Thyroid gland (tissue), 4 donors: ENCODE data around the gene TSKU. TPM values are rescaled to one million over a fixed set of nuclear protein-coding genes. Genes with fewer than 3 reads are reported as not detected.
A peak's percentile ranks its signal among the peaks of the same experiment; 100 is the strongest.

Source experiments
- DNase-seq, 2 donors: peaks; one replicate each; pipeline ENCODE4 v3.0.0-alpha.2; 2019
- H3K27ac ChIP-seq, 3 donors: fragments of 200-600 bp; sonication (generic); 1 replicate in 2 of 3; 2 replicates in 1 of 3; pipeline ENCODE4 v1.5.1; 2016 to 2019; ENCODE audit warnings: mild to moderate bottlenecking in 1 of 3, moderate library complexity in 1 of 3
- H3K27me3 ChIP-seq: fragments of 200-600 bp; sonication (generic); one replicate; pipeline ENCODE4 v1.5.1; 2019
- H3K36me3 ChIP-seq, 2 donors: fragments of 200-600 bp; sonication (generic); one replicate each; pipeline ENCODE4 v1.5.1; 2016 to 2019
- H3K4me1 ChIP-seq, 2 donors: fragments of 200-600 bp; sonication (generic); one replicate each; pipeline ENCODE4 v1.5.1; 2017 to 2019
- H3K4me3 ChIP-seq, 3 donors: fragments of 200-600 bp; sonication (generic); replicated peaks in 1 of 3; 1 replicate in 2 of 3; 2 replicates in 1 of 3; pipeline ENCODE4 v1.5.1; 2016; ENCODE audit warnings: mild to moderate bottlenecking in 1 of 3
- H3K9me3 ChIP-seq: fragments of 200-600 bp; sonication (generic); one replicate; pipeline ENCODE4 v1.5.1; 2017
- CTCF ChIP-seq, 6 experiments: fragments of 200-600 bp in 3 of 6; fragments of 450-650 bp in 3 of 6; sonication (generic) in 3 of 6; IDR thresholded peaks; one replicate each; pipeline ENCODE4 v1.5.1; 2016 to 2019; ENCODE audit warnings: antibody characterized with exemption in 6 of 6, mild to moderate bottlenecking in 2 of 6, inconsistent platforms in 1 of 6, moderate library complexity in 1 of 6
- POLR2A ChIP-seq, 2 donors: fragments of 450-650 bp; IDR thresholded peaks; one replicate each; pipeline ENCODE4 v1.6.1; 2017; ENCODE audit warnings: antibody characterized with exemption in 2 of 2, mild to moderate bottlenecking in 2 of 2, moderate library complexity in 1 of 2
- WGBS, 2 donors: methylation state at CpG; one replicate each; pipeline ENCODE4 v1.1.5; 2017; 5-methylcytosine and 5-hydroxymethylcytosine counted together
- intact Hi-C: fragments of 100-400 bp; cut with DNase I; formaldehyde crosslinking; loops from one replicate; pipeline ENCODE4 v1.15.1; 2023
- total RNA-seq, 4 donors: library from RNA; depleted of rRNA; stranded (reverse); fragments of >200 nt; gene quantifications; one replicate each; pipeline ENCODE4 v1.2.3, GENCODE V29; 2016

The TSKU gene
- total RNA-seq, 4 donors from 2014 or later = 95.6 to 152 (median 99.2) TPM

GRCh38 chr11:76766521-76766920, 16.6 kb upstream of the TSKU start:
- no peak for DNase-seq
- Histone ChIP-seq H3K27ac (peak overlapping the region in 2 of 3 donors; percentile 96 to 97), H3K36me3 (no peaks in the 10 kb centered on the region), H3K4me3 (no peak overlapping the region), H3K9me3 (no peaks in the 10 kb centered on the region), H3K4me1 (peaks cover 52 to 64% of the 10 kb centered on the region in 2 donors), H3K27me3 (no peaks in the 10 kb centered on the region)
- TF ChIP-seq POLR2A (IDR thresholded peaks at IDR 0.05) = no peak
- TF ChIP-seq CTCF (IDR thresholded peaks at IDR 0.05) = no peak
- 85 to 93% methylated on average over 6 of the region's 6 CpGs for WGBS, 2 donors
- intact Hi-C loops = no loop called here

- intact Hi-C loops = no loop called here
- 39 to 53% methylated on average over 5 of the region's 5 CpGs for WGBS, 2 donors
- peaks cover 62 to 75% of the 10 kb centered on the region in 2 donors for H3K4me1 ChIP-seq
- DNase-seq = no peak
- H3K27ac ChIP-seq = peak overlapping the region; percentile 91 to 97 (median 96)
- no peaks in the 10 kb centered on the region for H3K9me3 ChIP-seq
- TF ChIP-seq CTCF (IDR thresholded peaks at IDR 0.05) (no peak), POLR2A (IDR thresholded peaks at IDR 0.05) (no peak)
- H3K36me3 ChIP-seq = no peaks in the 10 kb centered on the region
- H3K4me3 ChIP-seq = no peak overlapping the region
- no peaks in the 10 kb centered on the region for H3K27me3 ChIP-seq
Measured at GRCh38 chr11:76767659-76768058, 15.5 kb upstream of the TSKU start.

- intact Hi-C loops = no loop called here
- no peaks in the 10 kb centered on the region for H3K36me3 ChIP-seq
- H3K4me3 ChIP-seq = no peak overlapping the region
- no peak for TF ChIP-seq CTCF (IDR thresholded peaks at IDR 0.05)
- TF ChIP-seq POLR2A (IDR thresholded peaks at IDR 0.05) = peak in 1 of 2 donors; percentile 73
- H3K4me1 ChIP-seq = peaks cover 66 to 77% of the 10 kb centered on the region in 2 donors
- no peaks in the 10 kb centered on the region for H3K9me3 ChIP-seq
- no peaks in the 10 kb centered on the region for H3K27me3 ChIP-seq
- DNase-seq = peak; percentile 80 to 83
- peak overlapping the region; percentile 91 to 97 (median 96) for H3K27ac ChIP-seq
- 10 to 16% methylated on average over 6 of the region's 7 CpGs for whole genome bisulfite sequencing, 2 donors
Measured at GRCh38 chr11:76768088-76768908, 14.9 kb upstream of the TSKU start.

GRCh38 chr11:76768909-76769560, 14.1 kb upstream of the TSKU start:
- H3K4me1 ChIP-seq = peaks cover 66 to 77% of the 10 kb centered on the region in 2 donors
- H3K27ac ChIP-seq = peak overlapping the region; percentile 91 to 97 (median 96)

More at GRCh38 chr11:76768909-76769560, 14.1 kb upstream of the TSKU start:
- TF ChIP-seq CTCF (IDR thresholded peaks at IDR 0.05) (no peak), POLR2A (IDR thresholded peaks at IDR 0.05) (no peak)
- intact Hi-C loops = no loop called here
- 60 to 73% methylated on average over 8 of the region's 10 CpGs for whole genome bisulfite sequencing, 2 donors
- Histone ChIP-seq H3K27me3 (no peaks in the 10 kb centered on the region), H3K9me3 (no peaks in the 10 kb centered on the region), H3K4me3 (no peak overlapping the region), H3K36me3 (no peaks in the 10 kb centered on the region)
- peak; percentile 43 to 59 for DNase-seq
